Gastrocnemius medialis (tissue), 4 donors: ENCODE results near the gene SMYD3. TPM values are rescaled to one million over a fixed set of nuclear protein-coding genes. Genes with fewer than 3 reads are reported as not detected.

ENCODE experiments used
- ATAC-seq, 2 donors: fragments of 150-250 bp; one replicate each; pipeline ENCODE4 v1.9.1; 2016
- DNase-seq, 2 donors: peaks; one replicate each; pipeline ENCODE4 v3.0.0-alpha.2; 2019
- H3K27ac ChIP-seq, 4 donors: fragments of 200-600 bp; sonication (generic); 1 replicate in 1 of 4; 2 replicates in 3 of 4; pipeline ENCODE4 v1.5.1; 2016 to 2018; ENCODE audit warnings: mild to moderate bottlenecking in 2 of 4, moderate library complexity in 1 of 4
- H3K27me3 ChIP-seq, 3 donors: fragments of 200-600 bp; sonication (generic) in 2 of 3; 1 replicate in 1 of 3; 2 replicates in 2 of 3; pipeline versions ENCODE4 v1.5.1 to v1.6.0; 2016 to 2019; ENCODE audit warnings: mild to moderate bottlenecking in 1 of 3, moderate library complexity in 1 of 3
- H3K36me3 ChIP-seq, 2 donors: fragments of 200-600 bp; sonication (generic) in 1 of 2; one replicate each; pipeline ENCODE4 v1.5.1; 2017 to 2018
- H3K4me1 ChIP-seq, 2 donors: fragments of 200-600 bp; sonication (generic) in 1 of 2; one replicate each; pipeline ENCODE4 v1.5.1; 2016 to 2017; ENCODE audit warnings: mild to moderate bottlenecking in 2 of 2
- H3K4me3 ChIP-seq, 4 donors: fragments of 200-600 bp; sonication (generic) in 3 of 4; 1 replicate in 1 of 4; 2 replicates in 3 of 4; pipeline ENCODE4 v1.5.1; 2016 to 2019; ENCODE audit warnings: mild to moderate bottlenecking in 2 of 4
- H3K9me3 ChIP-seq, 3 donors: fragments of 200-600 bp; sonication (generic) in 2 of 3; 1 replicate in 1 of 3; 2 replicates in 2 of 3; pipeline ENCODE4 v1.5.1; 2016 to 2019
- CTCF ChIP-seq, 5 experiments: fragments of 450-650 bp in 3 of 5; fragments of 200-600 bp in 2 of 5; sonication (generic) in 2 of 5; IDR thresholded peaks in 4 of 5; conservative IDR thresholded peaks in 1 of 5; 1 replicate in 4 of 5; 2 replicates in 1 of 5; pipeline ENCODE4 v1.5.1; 2016 to 2019; ENCODE audit warnings: antibody characterized with exemption in 5 of 5, mild to moderate bottlenecking in 3 of 5, moderate library complexity in 3 of 5
- POLR2A ChIP-seq, 2 donors: fragments of 450-650 bp; IDR thresholded peaks; one replicate each; pipeline ENCODE4 v1.6.1; 2017; ENCODE audit warnings: antibody characterized with exemption in 2 of 2, mild to moderate bottlenecking in 2 of 2, moderate library complexity in 2 of 2
- in situ Hi-C, 4 donors: fragments of 200-750 bp; cut with MboI; loops; one replicate each; pipeline versions ENCODE4 v1.15.0 to v1.8.0; 2017; ENCODE audit warnings: low sequenced_read_pairs in 4 of 4
- intact Hi-C: fragments of 100-400 bp; cut with DNase I; formaldehyde crosslinking; loops from one replicate; pipeline ENCODE4 v1.15.1; 2023; ENCODE audit warnings: low total_unique reads
- total RNA-seq, 4 donors: library from RNA; depleted of rRNA; stranded (reverse); fragments of >200 nt; gene quantifications; one replicate each; pipeline versions ENCODE4 v1.1.0 to v1.2.3, GENCODE V29; 2016

SMYD3 gene
- total RNA-seq, 4 donors from 2014 or later: 4.4 to 10.3 (median 6.3) TPM

DNA sequence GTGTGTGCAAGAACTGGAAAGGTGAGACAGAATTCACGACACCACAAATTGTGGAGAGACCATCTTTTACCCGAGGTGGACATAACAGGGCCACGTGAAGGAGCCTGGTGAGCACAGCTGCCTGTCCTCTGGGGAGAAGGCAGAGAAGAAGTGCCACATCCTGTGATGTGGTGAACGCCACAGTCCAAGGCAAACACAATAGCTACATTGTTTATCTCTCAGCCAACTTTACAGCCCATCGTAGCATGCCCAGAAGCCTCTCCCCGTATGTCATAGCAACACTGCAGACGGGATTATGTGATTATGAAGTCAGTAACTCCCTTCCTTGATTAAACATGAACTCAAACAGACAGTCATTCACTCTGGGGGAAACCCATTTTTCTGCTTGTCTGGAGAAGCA is 612.2 kb downstream of the SMYD3 start:
- Histone ChIP-seq H3K27ac (no peak overlapping the region), H3K4me3 (no peak overlapping the region), H3K9me3 (no peaks in the 10 kb centered on the region), H3K27me3 (no peaks in the 10 kb centered on the region), H3K4me1 (peaks cover 4 to 6% of the 10 kb centered on the region in 2 donors), H3K36me3 (no peaks in the 10 kb centered on the region)
- DNase-seq: no peak
- ATAC-seq: no peak
- intact Hi-C loops: no loop called here
- TF ChIP-seq POLR2A (IDR thresholded peaks at IDR 0.05) (no peak), CTCF (IDR thresholded peaks at IDR 0.05 in 4 of 5, conservative IDR thresholded peaks at IDR 0.05 in 1 of 5) (no peak)
- in situ Hi-C loops: no loop called here

GRCh38 chr1:245893025-245893424 is 614.1 kb downstream of the SMYD3 start:
- no peaks in the 10 kb centered on the region for H3K36me3 ChIP-seq
- intact Hi-C loops (no loop called here), in situ Hi-C loops (no loop called here)
- H3K27ac ChIP-seq: no peak overlapping the region
- no peaks in the 10 kb centered on the region for H3K27me3 ChIP-seq
- DNase-seq: no peak
- H3K4me3 ChIP-seq: no peak overlapping the region
- no peak for ATAC-seq
- TF ChIP-seq POLR2A (IDR thresholded peaks at IDR 0.05): no peak
- TF ChIP-seq CTCF (IDR thresholded peaks at IDR 0.05 in 4 of 5, conservative IDR thresholded peaks at IDR 0.05 in 1 of 5): no peak
- no peaks in the 10 kb centered on the region for H3K9me3 ChIP-seq
- peaks cover 4 to 6% of the 10 kb centered on the region in 2 donors for H3K4me1 ChIP-seq

DNA sequence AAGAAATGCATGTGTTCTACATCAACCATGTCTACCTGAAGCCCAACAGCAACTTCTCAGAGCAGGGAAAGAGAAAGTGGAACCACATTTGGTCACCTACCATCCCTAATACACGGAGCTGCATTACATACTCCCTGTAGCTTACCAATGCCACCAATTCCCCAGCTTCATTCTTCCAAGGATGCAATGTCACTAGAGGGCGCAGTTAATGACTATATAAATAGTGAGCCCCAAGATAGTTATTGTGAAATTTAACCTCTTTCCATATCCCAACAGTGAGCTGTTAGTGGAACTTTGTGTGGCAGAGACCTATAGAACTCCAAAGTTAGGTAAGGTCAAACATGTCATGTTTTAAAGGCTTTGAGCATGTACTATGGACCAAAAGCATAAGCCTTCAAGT is 618.3 kb downstream of the SMYD3 start:
- Histone ChIP-seq H3K9me3 (no peaks in the 10 kb centered on the region), H3K27ac (no peak overlapping the region), H3K27me3 (no peaks in the 10 kb centered on the region), H3K4me3 (no peak overlapping the region), H3K4me1 (no peaks in the 10 kb centered on the region), H3K36me3 (no peaks in the 10 kb centered on the region)
- TF ChIP-seq POLR2A (IDR thresholded peaks at IDR 0.05) (no peak), CTCF (IDR thresholded peaks at IDR 0.05 in 4 of 5, conservative IDR thresholded peaks at IDR 0.05 in 1 of 5) (no peak)
- no peak for ATAC-seq
- intact Hi-C loops (no loop called here), in situ Hi-C loops (no loop called here)
- DNase-seq: no peak

DNA sequence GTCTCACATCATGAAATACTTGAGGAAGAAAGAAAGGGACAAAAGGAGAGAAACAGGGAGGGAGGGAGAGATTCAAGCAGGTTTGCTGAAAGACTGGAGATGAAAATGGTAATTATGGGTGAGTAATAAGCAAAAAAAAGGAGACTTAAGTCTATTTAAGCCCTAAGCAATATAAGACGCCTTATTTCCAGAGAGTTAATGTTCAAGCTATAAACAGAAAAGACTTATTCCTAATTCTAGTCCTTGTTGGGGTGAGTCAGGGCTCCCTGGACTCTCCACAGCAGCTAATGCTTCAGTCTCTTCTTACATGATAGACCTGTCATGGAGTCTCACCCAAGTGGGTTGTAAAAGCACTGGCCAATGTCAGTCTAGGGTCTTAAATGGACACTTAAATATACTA is 619.2 kb downstream of the SMYD3 start:
- TF ChIP-seq CTCF (IDR thresholded peaks at IDR 0.05 in 4 of 5, conservative IDR thresholded peaks at IDR 0.05 in 1 of 5): no peak
- no peak for TF ChIP-seq POLR2A (IDR thresholded peaks at IDR 0.05)
- Histone ChIP-seq H3K9me3 (no peaks in the 10 kb centered on the region), H3K27ac (no peak overlapping the region), H3K27me3 (no peaks in the 10 kb centered on the region), H3K36me3 (no peaks in the 10 kb centered on the region), H3K4me1 (no peaks in the 10 kb centered on the region), H3K4me3 (no peak overlapping the region)
- in situ Hi-C loops (no loop called here), intact Hi-C loops (no loop called here)
- no peak for ATAC-seq
- no peak for DNase-seq

DNA sequence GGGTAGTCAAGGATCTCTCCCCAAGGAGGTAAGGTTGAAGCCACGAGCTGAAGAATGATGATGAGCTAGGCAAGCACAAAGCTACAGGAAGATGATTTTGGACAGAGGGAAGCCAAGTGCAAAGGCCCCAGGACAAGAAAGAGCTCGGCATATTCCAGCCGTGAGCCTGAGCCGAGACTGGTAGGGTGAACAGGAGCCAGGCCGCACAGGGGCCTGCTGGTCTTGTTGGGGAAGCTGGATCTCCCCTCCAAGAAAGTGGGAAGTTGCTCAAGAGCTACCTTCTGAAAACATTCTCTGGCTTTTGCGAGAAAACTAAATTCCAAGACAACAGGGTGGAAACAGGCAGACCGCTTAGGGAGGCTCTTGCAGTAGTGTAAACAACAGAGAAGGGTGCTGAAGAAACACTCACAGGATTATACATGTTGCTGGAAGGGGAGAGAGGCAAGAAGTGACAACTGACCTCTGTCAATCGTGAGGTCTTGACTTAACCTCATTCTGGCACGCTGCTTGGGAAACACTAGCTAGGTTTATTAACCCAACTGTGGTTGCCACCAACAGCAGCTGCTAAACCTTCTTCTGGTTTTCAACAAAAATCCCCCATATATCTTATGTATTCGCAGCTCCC is 625.2 kb downstream of the SMYD3 start:
- TF ChIP-seq CTCF (IDR thresholded peaks at IDR 0.05 in 4 of 5, conservative IDR thresholded peaks at IDR 0.05 in 1 of 5) (no peak), POLR2A (IDR thresholded peaks at IDR 0.05) (no peak)
- H3K27ac ChIP-seq: no peak overlapping the region
- peaks cover 3 to 8% of the 10 kb centered on the region in 2 donors for H3K4me1 ChIP-seq
- H3K36me3 ChIP-seq: no peaks in the 10 kb centered on the region
- intact Hi-C loops: no loop called here
- in situ Hi-C loops: no loop called here
- H3K4me3 ChIP-seq: no peak overlapping the region
- DNase-seq: no peak
- H3K9me3 ChIP-seq: no peaks in the 10 kb centered on the region
- H3K27me3 ChIP-seq: no peaks in the 10 kb centered on the region
- ATAC-seq: no peak
